ENCODE measurements around the gene UNC80.

UNC80 gene

GRCh38 chr2:209771474-209772289 lies at the start of gene UNC80:
UNC80 (plus strand) TSS chr2:209771832; CDS start chr2:209772073, 241 bp downstream.
- Histone ChIP-seq H3K4me1 (ENCODE audit: control insufficient read depth, insufficient read depth, low read length) (peaks cover 2% of the 10 kb centered on the region), H3K9me3 (ENCODE audit: control insufficient read depth, low read length) (no peaks in the 10 kb centered on the region), H3K9ac (ENCODE audit: low read length) (no peak within 1 kb of the TSS), H3K27me3 (replicated peaks; ENCODE audit: control insufficient read depth, insufficient read depth, low read length) (peaks cover 5% of the 10 kb centered on the region), H3K36me3 (ENCODE audit: control insufficient read depth, insufficient read depth, low read length, severe bottlenecking) (no peaks in the 10 kb centered on the region), H3K4me3 (ENCODE audit: low read length) (peak within 1 kb of the TSS; percentile 77)
- peak; percentile 84 for DNase-seq (ENCODE audit: low read depth)

GRCh38 chr2:209726311-209726710 lies 45.3 kb upstream of the UNC80 start:
- Histone ChIP-seq H3K9ac (ENCODE audit: low read length) (no peak overlapping the region), H3K36me3 (ENCODE audit: control insufficient read depth, insufficient read depth, low read length, severe bottlenecking) (no peaks in the 10 kb centered on the region), H3K27me3 (replicated peaks; ENCODE audit: control insufficient read depth, insufficient read depth, low read length) (no peaks in the 10 kb centered on the region), H3K4me3 (ENCODE audit: low read length) (no peak overlapping the region), H3K9me3 (ENCODE audit: control insufficient read depth, low read length) (no peaks in the 10 kb centered on the region), H3K4me1 (ENCODE audit: control insufficient read depth, insufficient read depth, low read length) (peaks cover 2% of the 10 kb centered on the region)
- no peak for DNase-seq (ENCODE audit: low read depth)

GRCh38 chr2:209727077-209727476 lies 44.6 kb upstream of the UNC80 start:
- Histone ChIP-seq H3K4me3 (ENCODE audit: low read length) (no peak overlapping the region), H3K4me1 (ENCODE audit: control insufficient read depth, insufficient read depth, low read length) (no peaks in the 10 kb centered on the region), H3K9me3 (ENCODE audit: control insufficient read depth, low read length) (no peaks in the 10 kb centered on the region), H3K9ac (ENCODE audit: low read length) (no peak overlapping the region), H3K27me3 (replicated peaks; ENCODE audit: control insufficient read depth, insufficient read depth, low read length) (no peaks in the 10 kb centered on the region), H3K36me3 (ENCODE audit: control insufficient read depth, insufficient read depth, low read length, severe bottlenecking) (no peaks in the 10 kb centered on the region)
- peak; percentile 12 for DNase-seq (ENCODE audit: low read depth)

- no peak overlapping the region for H3K4me3 ChIP-seq (ENCODE audit: low read length)
- H3K36me3 ChIP-seq (ENCODE audit: control insufficient read depth, insufficient read depth, low read length, severe bottlenecking), result no peaks in the 10 kb centered on the region
- H3K9me3 ChIP-seq (ENCODE audit: control insufficient read depth, low read length), result no peaks in the 10 kb centered on the region
- no peak overlapping the region for H3K9ac ChIP-seq (ENCODE audit: low read length)
- DNase-seq (ENCODE audit: low read depth), result no peak
- H3K27me3 ChIP-seq (replicated peaks; ENCODE audit: control insufficient read depth, insufficient read depth, low read length), result no peaks in the 10 kb centered on the region
- no peaks in the 10 kb centered on the region for H3K4me1 ChIP-seq (ENCODE audit: control insufficient read depth, insufficient read depth, low read length)
Observed at GRCh38 chr2:209734805-209735204, 36.8 kb upstream of the UNC80 start.

GRCh38 chr2:209741953-209742352 lies 29.7 kb upstream of the UNC80 start:
- no peak overlapping the region for H3K4me3 ChIP-seq (ENCODE audit: low read length)
- H3K9me3 ChIP-seq (ENCODE audit: control insufficient read depth, low read length), result no peaks in the 10 kb centered on the region
- H3K9ac ChIP-seq (ENCODE audit: low read length), result no peak overlapping the region
- H3K27me3 ChIP-seq (replicated peaks; ENCODE audit: control insufficient read depth, insufficient read depth, low read length), result no peaks in the 10 kb centered on the region
- DNase-seq (ENCODE audit: low read depth), result no peak
- no peaks in the 10 kb centered on the region for H3K36me3 ChIP-seq (ENCODE audit: control insufficient read depth, insufficient read depth, low read length, severe bottlenecking)
- H3K4me1 ChIP-seq (ENCODE audit: control insufficient read depth, insufficient read depth, low read length), result no peaks in the 10 kb centered on the region

- H3K9me3 ChIP-seq (ENCODE audit: control insufficient read depth, low read length), result no peaks in the 10 kb centered on the region
- no peaks in the 10 kb centered on the region for H3K27me3 ChIP-seq (replicated peaks; ENCODE audit: control insufficient read depth, insufficient read depth, low read length)
- no peaks in the 10 kb centered on the region for H3K36me3 ChIP-seq (ENCODE audit: control insufficient read depth, insufficient read depth, low read length, severe bottlenecking)
- peak; percentile 14 for DNase-seq (ENCODE audit: low read depth)
- H3K9ac ChIP-seq (ENCODE audit: low read length), result no peak overlapping the region
- no peaks in the 10 kb centered on the region for H3K4me1 ChIP-seq (ENCODE audit: control insufficient read depth, insufficient read depth, low read length)
- H3K4me3 ChIP-seq (ENCODE audit: low read length), result no peak overlapping the region
Observed at GRCh38 chr2:209753020-209753419, 18.6 kb upstream of the UNC80 start.

- no peak overlapping the region for H3K4me3 ChIP-seq (ENCODE audit: low read length)
- no peaks in the 10 kb centered on the region for H3K27me3 ChIP-seq (replicated peaks; ENCODE audit: control insufficient read depth, insufficient read depth, low read length)
- no peaks in the 10 kb centered on the region for H3K9me3 ChIP-seq (ENCODE audit: control insufficient read depth, low read length)
Observed at GRCh38 chr2:209757163-209757562, 14.5 kb upstream of the UNC80 start.

GRCh38 chr2:209761566-209761965 lies 10.1 kb upstream of the UNC80 start:
- Histone ChIP-seq H3K27me3 (replicated peaks; ENCODE audit: control insufficient read depth, insufficient read depth, low read length) (no peaks in the 10 kb centered on the region), H3K9ac (ENCODE audit: low read length) (no peak overlapping the region), H3K9me3 (ENCODE audit: control insufficient read depth, low read length) (no peaks in the 10 kb centered on the region), H3K4me3 (ENCODE audit: low read length) (no peak overlapping the region), H3K4me1 (ENCODE audit: control insufficient read depth, insufficient read depth, low read length) (no peaks in the 10 kb centered on the region), H3K36me3 (ENCODE audit: control insufficient read depth, insufficient read depth, low read length, severe bottlenecking) (no peaks in the 10 kb centered on the region)
- no peak for DNase-seq (ENCODE audit: low read depth)

More at GRCh38 chr2:209757163-209757562, 14.5 kb upstream of the UNC80 start:
- Histone ChIP-seq H3K4me1 (ENCODE audit: control insufficient read depth, insufficient read depth, low read length) (no peaks in the 10 kb centered on the region), H3K9ac (ENCODE audit: low read length) (no peak overlapping the region), H3K36me3 (ENCODE audit: control insufficient read depth, insufficient read depth, low read length, severe bottlenecking) (no peaks in the 10 kb centered on the region)
- no peak for DNase-seq (ENCODE audit: low read depth)

GRCh38 chr2:209762563-209762962 lies 9.1 kb upstream of the UNC80 start:
- Histone ChIP-seq H3K4me1 (ENCODE audit: control insufficient read depth, insufficient read depth, low read length) (no peaks in the 10 kb centered on the region), H3K36me3 (ENCODE audit: control insufficient read depth, insufficient read depth, low read length, severe bottlenecking) (no peaks in the 10 kb centered on the region), H3K27me3 (replicated peaks; ENCODE audit: control insufficient read depth, insufficient read depth, low read length) (no peaks in the 10 kb centered on the region), H3K9ac (ENCODE audit: low read length) (no peak overlapping the region), H3K9me3 (ENCODE audit: control insufficient read depth, low read length) (no peaks in the 10 kb centered on the region), H3K4me3 (ENCODE audit: low read length) (no peak overlapping the region)
- DNase-seq (ENCODE audit: low read depth), result no peak

GRCh38 chr2:209763106-209763505 lies 8.5 kb upstream of the UNC80 start:
- H3K36me3 ChIP-seq (ENCODE audit: control insufficient read depth, insufficient read depth, low read length, severe bottlenecking), result no peaks in the 10 kb centered on the region
- no peak for DNase-seq (ENCODE audit: low read depth)
- no peaks in the 10 kb centered on the region for H3K9me3 ChIP-seq (ENCODE audit: control insufficient read depth, low read length)
- no peaks in the 10 kb centered on the region for H3K27me3 ChIP-seq (replicated peaks; ENCODE audit: control insufficient read depth, insufficient read depth, low read length)
- no peaks in the 10 kb centered on the region for H3K4me1 ChIP-seq (ENCODE audit: control insufficient read depth, insufficient read depth, low read length)
- H3K9ac ChIP-seq (ENCODE audit: low read length), result no peak overlapping the region
- no peak overlapping the region for H3K4me3 ChIP-seq (ENCODE audit: low read length)

GRCh38 chr2:209766613-209767012 lies 5.0 kb upstream of the UNC80 start:
- no peak for DNase-seq (ENCODE audit: low read depth)
- no peak overlapping the region for H3K4me3 ChIP-seq (ENCODE audit: low read length)
- H3K9me3 ChIP-seq (ENCODE audit: control insufficient read depth, low read length), result no peaks in the 10 kb centered on the region
- H3K9ac ChIP-seq (ENCODE audit: low read length), result no peak overlapping the region
- H3K36me3 ChIP-seq (ENCODE audit: control insufficient read depth, insufficient read depth, low read length, severe bottlenecking), result no peaks in the 10 kb centered on the region
- no peaks in the 10 kb centered on the region for H3K27me3 ChIP-seq (replicated peaks; ENCODE audit: control insufficient read depth, insufficient read depth, low read length)
- H3K4me1 ChIP-seq (ENCODE audit: control insufficient read depth, insufficient read depth, low read length), result peaks cover 2% of the 10 kb centered on the region

- Histone ChIP-seq H3K4me1 (ENCODE audit: control insufficient read depth, insufficient read depth, low read length) (peaks cover 2% of the 10 kb centered on the region), H3K36me3 (ENCODE audit: control insufficient read depth, insufficient read depth, low read length, severe bottlenecking) (no peaks in the 10 kb centered on the region), H3K27me3 (replicated peaks; ENCODE audit: control insufficient read depth, insufficient read depth, low read length) (no peaks in the 10 kb centered on the region), H3K9me3 (ENCODE audit: control insufficient read depth, low read length) (no peaks in the 10 kb centered on the region), H3K9ac (ENCODE audit: low read length) (no peak overlapping the region), H3K4me3 (ENCODE audit: low read length) (no peak overlapping the region)
- no peak for DNase-seq (ENCODE audit: low read depth)
Observed at GRCh38 chr2:209767316-209767715, 4.3 kb upstream of the UNC80 start.
